HCT116 (cell line): ENCODE data around the gene PRKN. TPM values are rescaled to one million over a fixed set of nuclear protein-coding genes. Genes with fewer than 3 reads are reported as not detected.

Experiments
- ATAC-seq: fragments of 200-7000 bp; cut with Tn5 transposase; 2 replicates; pipeline ENCODE4 v1.9.1; 2020; ENCODE audit warnings: mild to moderate bottlenecking, moderate library complexity
- BruUV-seq: library from RNA; stranded (reverse); fragments of 400-500 nt; replicated peaks from 2 replicates; lab custom pipeline; 2021; lab: Mats Ljungman, UMichigan
- CTCF ChIA-PET: fragments of 300-600 bp; sonication (Branson Sonifier 250); formaldehyde crosslinking; loops from one replicate; lab custom pipeline; 2021; ENCODE audit warnings: antibody characterized with exemption; lab: Charles Lee
- POLR2A ChIA-PET: fragments of 300-600, 350-600 bp; sonication (Branson Sonifier 250); formaldehyde crosslinking; loops from one replicate; lab custom pipeline; 2021; ENCODE audit warnings: antibody characterized with exemption; lab: Charles Lee
- RAD21 ChIA-PET, 2 experiments: fragments of 300-600 bp; sonication (Branson Sonifier 250); formaldehyde crosslinking; loops; one replicate each; lab custom pipeline; 2023; ENCODE audit warnings: low total read pairs in 2 of 2; ENCODE audit not compliant: uncharacterized antibody in 2 of 2, unreplicated experiment in 2 of 2, low non-redundant PET in 1 of 2; lab: Charles Lee
- DNase-seq: peaks from one replicate; pipeline ENCODE4 v3.0.0-alpha.2; 2010; ENCODE audit warnings: low read depth, low spot score
- H2AFZ ChIP-seq: fragments of 200-600 bp; shearing (Covaris generic), sonication (generic); 2 replicates; pipeline ENCODE4 v1.6.1; 2017; ENCODE audit warnings: low read depth, mixed run types, mixed read lengths, antibody characterized with exemption, low read length; ENCODE audit not compliant: poor library complexity, severe bottlenecking
- H3K27ac ChIP-seq: 2 replicates; pipeline ENCODE4 v1.5.1; 2012; ENCODE audit warnings: low read depth, low read length
- H3K27me3 ChIP-seq: fragments of 200-600 bp; sonication (generic); 2 replicates; pipeline ENCODE4 v1.6.1; 2016; ENCODE audit warnings: mixed run types, low read length, mixed read lengths; ENCODE audit not compliant: insufficient read depth
- H3K36me3 ChIP-seq, 2 experiments: fragments of 200-500 bp in 1 of 2; fragments of 200-600 bp in 1 of 2; sonication (Bioruptor generic) in 1 of 2; sonication (generic) in 1 of 2; 2 replicates each; pipeline versions ENCODE4 v1.5.1 to v1.6.1; 2014 to 2016; ENCODE audit warnings: low read length in 2 of 2, inconsistent platforms in 1 of 2, mixed read lengths in 1 of 2, mixed run types in 1 of 2; ENCODE audit not compliant: insufficient read depth in 2 of 2, control insufficient read depth in 1 of 2
- H3K4me1 ChIP-seq, 2 experiments: fragments of 200-600 bp in 1 of 2; sonication (generic) in 1 of 2; 2 replicates each; pipeline versions ENCODE4 v1.5.1 to v1.6.1; 2012 to 2017; ENCODE audit warnings: low read length in 2 of 2, inconsistent platforms in 1 of 2, mild to moderate bottlenecking in 1 of 2, mixed read lengths in 1 of 2, mixed run types in 1 of 2, moderate library complexity in 1 of 2; ENCODE audit not compliant: insufficient read depth in 2 of 2, control insufficient read depth in 1 of 2
- H3K4me2 ChIP-seq: fragments of 200-600 bp; sonication (generic); 2 replicates; pipeline ENCODE4 v1.6.1; 2017; ENCODE audit warnings: mixed run types, low read length, mixed read lengths
- H3K4me3 ChIP-seq, 2 experiments: fragments of 200-600 bp in 1 of 2; sonication (generic) in 1 of 2; replicated peaks in 1 of 2; 2 replicates each; pipeline ENCODE4 v1.5.1; 2011 to 2016; ENCODE audit warnings: low read length in 2 of 2, control low read depth in 1 of 2, low read depth in 1 of 2, mild to moderate bottlenecking in 1 of 2, mixed read lengths in 1 of 2, mixed run types in 1 of 2
- H3K79me2 ChIP-seq: fragments of 200-600 bp; sonication (generic); 2 replicates; pipeline ENCODE4 v1.6.1; 2017; ENCODE audit warnings: mild to moderate bottlenecking, mixed run types, low read length, moderate library complexity, mixed read lengths; ENCODE audit not compliant: insufficient read depth
- H3K9ac ChIP-seq: fragments of 200-600 bp; sonication (generic); 2 replicates; pipeline ENCODE4 v1.6.1; 2016; ENCODE audit warnings: low read length, mixed read lengths
- H3K9me2 ChIP-seq: fragments of 200-600 bp; sonication (generic), shearing (Covaris generic); 2 replicates; pipeline ENCODE4 v1.6.1; 2017; ENCODE audit warnings: mixed run types, mild to moderate bottlenecking, moderate library complexity; ENCODE audit not compliant: insufficient read depth
- H3K9me3 ChIP-seq, 2 experiments: fragments of 200-500 bp in 1 of 2; fragments of 200-600 bp in 1 of 2; sonication (Bioruptor generic) in 1 of 2; sonication (generic) in 1 of 2; 2 replicates each; pipeline ENCODE4 v1.6.1; 2014 to 2017; ENCODE audit warnings: low read length in 2 of 2, mixed read lengths in 2 of 2, inconsistent platforms in 1 of 2, low read depth in 1 of 2, mild to moderate bottlenecking in 1 of 2, mixed run types in 1 of 2, moderate library complexity in 1 of 2; ENCODE audit not compliant: control insufficient read depth in 1 of 2, insufficient read depth in 1 of 2
- H4K20me1 ChIP-seq: fragments of 200-600 bp; sonication (generic), shearing (Covaris generic); 2 replicates; pipeline ENCODE4 v1.6.1; 2017; ENCODE audit warnings: mixed run types, mild to moderate bottlenecking, moderate library complexity; ENCODE audit not compliant: insufficient read depth
- ATF3 ChIP-seq: IDR thresholded peaks from 2 replicates; pipeline ENCODE4 v1.6.1; 2012
- CTCF ChIP-seq, 3 experiments: fragments of 200-600 bp in 1 of 3; sonication (generic) in 1 of 3; IDR thresholded peaks in 2 of 3; conservative IDR thresholded peaks in 1 of 3; 2 replicates each; pipeline ENCODE4 v1.5.1; 2012 to 2017; ENCODE audit warnings: low read depth in 2 of 3, low read length in 2 of 3, antibody characterized with exemption in 1 of 3, borderline replicate concordance in 1 of 3, control low read depth in 1 of 3, mild to moderate bottlenecking in 1 of 3, mixed read lengths in 1 of 3, mixed run types in 1 of 3, moderate library complexity in 1 of 3; ENCODE audit not compliant: insufficient read depth in 1 of 3
- ELF1 ChIP-seq: IDR thresholded peaks from 2 replicates; pipeline ENCODE4 v1.6.1; 2012; ENCODE audit warnings: low read depth, borderline replicate concordance
- EZH2phosphoT487 ChIP-seq: fragments of 200-600 bp; IDR thresholded peaks from 2 replicates; pipeline ENCODE4 v1.6.1; 2018; ENCODE audit warnings: antibody characterized with exemption, borderline replicate concordance
- JUND ChIP-seq: IDR thresholded peaks from 2 replicates; pipeline ENCODE4 v1.6.1; 2012
- MAX ChIP-seq: IDR thresholded peaks from 2 replicates; pipeline ENCODE4 v1.6.1; 2012
- POLR2A ChIP-seq: IDR thresholded peaks from 2 replicates; pipeline ENCODE4 v1.7.0; 2011; ENCODE audit warnings: borderline replicate concordance; ENCODE audit not compliant: insufficient read depth, insufficient read length; ENCODE audit errors: extremely low read depth
- POLR2AphosphoS5 ChIP-seq: IDR thresholded peaks from 2 replicates; pipeline ENCODE4 v1.6.1; 2011; ENCODE audit warnings: mild to moderate bottlenecking, low read depth, low read length, moderate library complexity
- SIN3A ChIP-seq: IDR thresholded peaks from 2 replicates; pipeline ENCODE4 v1.6.1; 2012; ENCODE audit warnings: low read depth
- SP1 ChIP-seq: IDR thresholded peaks from 2 replicates; pipeline ENCODE4 v1.6.1; 2012; ENCODE audit warnings: low read depth
- SRF ChIP-seq: IDR thresholded peaks from 2 replicates; pipeline ENCODE4 v1.6.1; 2012; ENCODE audit warnings: low read depth
- TCF7L2 ChIP-seq: IDR thresholded peaks from 2 replicates; pipeline ENCODE4 v1.7.0; 2011; ENCODE audit warnings: borderline replicate concordance, inconsistent platforms; ENCODE audit not compliant: insufficient read depth, insufficient read length; ENCODE audit errors: extremely low read depth
- ZBTB33 ChIP-seq: IDR thresholded peaks from 2 replicates; pipeline ENCODE4 v1.6.1; 2011; ENCODE audit warnings: mild to moderate bottlenecking, low read length, moderate library complexity; ENCODE audit not compliant: insufficient replicate concordance; ENCODE audit errors: extremely low read depth
- ZNF274 ChIP-seq: fragments of 200-500 bp; sonication (Bioruptor generic); IDR thresholded peaks from 2 replicates; pipeline ENCODE4 v1.6.1; 2014; ENCODE audit warnings: mild to moderate bottlenecking, low read depth, low read length, inconsistent platforms
- intact Hi-C: fragments of 100-400 bp; cut with micrococcal nuclease; formaldehyde crosslinking; loops from 2 replicates; pipeline ENCODE4 v1.10.0; 2022
- total RNA-seq: library from RNA; stranded (reverse); gene quantifications from one replicate; pipeline ENCODE4 v1.2.1, GENCODE V29; 2021; ENCODE audit not compliant: unreplicated experiment

PRKN gene
- total RNA-seq, 1 experiment from 2014 or later: 2.6 TPM

- H3K4me1 ChIP-seq: no peaks in the 10 kb centered on the region
- no peaks in the 10 kb centered on the region for H4K20me1 ChIP-seq
- no peak overlapping the region for H3K4me2 ChIP-seq
- no peak overlapping the region for H2AFZ ChIP-seq
- no peaks in the 10 kb centered on the region for H3K36me3 ChIP-seq
- ATAC-seq (no peak), DNase-seq (no peak)
- H3K79me2 ChIP-seq: no peaks in the 10 kb centered on the region
- ChIA-PET RAD21 (no interaction called here), CTCF (no interaction called here), POLR2A (no interaction called here)
- TF ChIP-seq ATF3 (no peak), POLR2A (no peak), JUND (no peak), SRF (no peak)
- H3K27me3 ChIP-seq: no peaks in the 10 kb centered on the region
- H3K27ac ChIP-seq: no peak overlapping the region
- no TSS peak for BruUV-seq
- no peak overlapping the region for H3K9ac ChIP-seq
- intact Hi-C loops: no loop called here
- no peak overlapping the region for H3K4me3 ChIP-seq
- no peaks in the 10 kb centered on the region for H3K9me3 ChIP-seq
- H3K9me2 ChIP-seq: no peaks in the 10 kb centered on the region
Observed at GRCh38 chr6:161477876-161478425, 1249.6 kb downstream of the PRKN start.

- ChIA-PET RAD21 (no interaction called here), CTCF (interaction anchor here (1.4 kb wide), 1 partner anchor 58 kb away, joined by 3 read pairs; no protein-coding TSS in a partner anchor), POLR2A (no interaction called here)
- Histone ChIP-seq H3K27me3 (no peaks in the 10 kb centered on the region), H3K79me2 (no peaks in the 10 kb centered on the region), H3K36me3 (no peaks in the 10 kb centered on the region), H3K4me3 (no peak overlapping the region), H3K9me3 (no peaks in the 10 kb centered on the region), H2AFZ (no peak overlapping the region), H3K27ac (no peak overlapping the region), H3K9ac (no peak overlapping the region), H3K4me1 (no peaks in the 10 kb centered on the region), H3K4me2 (no peak overlapping the region), H3K9me2 (no peaks in the 10 kb centered on the region), H4K20me1 (no peaks in the 10 kb centered on the region)
- intact Hi-C loops: no loop called here
- no peak for ATAC-seq
- no peak for DNase-seq
- no TSS peak for BruUV-seq
- TF ChIP-seq MAX (no peak), TCF7L2 (no peak), SP1 (no peak), ZNF274 (no peak), SRF (no peak), ATF3 (no peak), CTCF (IDR thresholded peaks at IDR 0.05 in 2 of 3, conservative IDR thresholded peaks at IDR 0.05 in 1 of 3; ENCODE audit: borderline replicate concordance in 1 of 3, insufficient read depth in 1 of 3, low read depth in 2 of 3, low read length in 2 of 3) (no peak), POLR2AphosphoS5 (no peak), EZH2phosphoT487 (no peak), JUND (no peak), ZBTB33 (no peak), ELF1 (no peak), SIN3A (no peak)
Observed at GRCh38 chr6:161476711-161477110, 1250.9 kb downstream of the PRKN start.
